A549 (cell line): Measurements from ENCODE around the gene TIMP3. TPM values are rescaled to one million over a fixed set of nuclear protein-coding genes. Genes with fewer than 3 reads are reported as not detected.

Experiments
- ATAC-seq, 2 experiments: fragments of 200-7000 bp in 1 of 2; fragments of >200 bp in 1 of 2; cut with Nextera tagmentation in 1 of 2; cut with Tn5 transposase in 1 of 2; 3 replicates each; pipeline versions ENCODE4 v1.8.0 to v1.9.1; 2018 to 2020; ENCODE audit warnings: mild to moderate bottlenecking in 1 of 2, moderate library complexity in 1 of 2
- CTCF ChIA-PET: fragments of 300-600 bp; sonication (Branson Sonifier 250); formaldehyde crosslinking; extraction: SDS; loops from one replicate; lab custom pipeline; 2021; ENCODE audit warnings: antibody characterized with exemption, inconsistent platforms; lab: Yijun Ruan, JAX
- POLR2A ChIA-PET: fragments of 350-600 bp; formaldehyde crosslinking; extraction: SDS; loops from one replicate; lab custom pipeline; 2021; ENCODE audit warnings: antibody characterized with exemption, inconsistent platforms; lab: Yijun Ruan, JAX
- DNase-seq, 2 experiments: peaks; one replicate each; pipeline versions ENCODE4 v3.0.0 to v3.0.0-alpha.2; 2011 to 2016; ENCODE audit warnings: low read depth in 1 of 2, low spot score in 1 of 2
- FAIRE-seq: peaks from 2 replicates; lab custom pipeline; 2011; peaks lifted over from hg19 to GRCh38; lab: Jason Lieb, UNC
- H3K27ac ChIP-seq, 2 experiments: fragments of >200 bp; sonication (Bioruptor Twin); formaldehyde crosslinking; 3 replicates each; pipeline ENCODE4 v1.5.1; 2016 to 2017
- H3K4me1 ChIP-seq: fragments of >200 bp; sonication (Bioruptor Twin); formaldehyde crosslinking; 3 replicates; pipeline ENCODE4 v1.6.1; 2016
- H3K4me2 ChIP-seq: fragments of >200 bp; sonication (Bioruptor Twin); formaldehyde crosslinking; 3 replicates; pipeline ENCODE4 v1.6.1; 2016
- H3K4me3 ChIP-seq: fragments of >200 bp; sonication (Bioruptor Twin); formaldehyde crosslinking; 3 replicates; pipeline ENCODE4 v1.5.1; 2016
- H3K9me3 ChIP-seq: fragments of >200 bp; sonication (Bioruptor Twin); formaldehyde crosslinking; 3 replicates; pipeline ENCODE4 v1.6.1; 2016
- ATOH8 ChIP-seq: fragments of 250-450 bp; sonication (Bioruptor Pico); IDR thresholded peaks from 2 replicates; pipeline ENCODE4 v1.5.0; 2020; ENCODE audit warnings: low read depth, mild to moderate bottlenecking, moderate library complexity
- E2F6 ChIP-seq: IDR thresholded peaks from 2 replicates; pipeline ENCODE4 v1.6.1; 2012; ENCODE audit warnings: low read depth, borderline replicate concordance
- EHF ChIP-seq: fragments of 250-450 bp; sonication (Bioruptor Pico); IDR thresholded peaks from 2 replicates; pipeline ENCODE4 v1.5.0; 2020; ENCODE audit warnings: mild to moderate bottlenecking
- FOXS1 ChIP-seq: fragments of 250-450 bp; sonication (Bioruptor Pico); IDR thresholded peaks from 2 replicates; pipeline ENCODE4 v1.5.0; 2020; ENCODE audit warnings: mild to moderate bottlenecking, moderate library complexity
- GATA3 ChIP-seq: IDR thresholded peaks from 2 replicates; pipeline ENCODE4 v1.6.1; 2012; ENCODE audit warnings: borderline replicate concordance
- HMGXB4 ChIP-seq: fragments of 250-450 bp; sonication (Bioruptor Pico); IDR thresholded peaks from 2 replicates; pipeline ENCODE4 v1.5.0; 2021; ENCODE audit warnings: mild to moderate bottlenecking, moderate library complexity, borderline replicate concordance
- HOXA7 ChIP-seq: fragments of 250-450 bp; sonication (Bioruptor Pico); IDR thresholded peaks from 2 replicates; pipeline ENCODE4 v1.5.0; 2020; ENCODE audit warnings: mild to moderate bottlenecking, moderate library complexity
- JUNB ChIP-seq: fragments of >200 bp; sonication (Bioruptor Twin); formaldehyde crosslinking; IDR thresholded peaks from 2 replicates; pipeline ENCODE4 v1.6.1; 2016
- KDM5A ChIP-seq: fragments of 200-600 bp; sonication (generic); IDR thresholded peaks from 2 replicates; pipeline ENCODE4 v1.6.1; 2016; ENCODE audit warnings: antibody characterized with exemption, mild to moderate bottlenecking
- MAX ChIP-seq: IDR thresholded peaks from 2 replicates; pipeline ENCODE4 v1.6.1; 2012
- MAZ ChIP-seq: fragments of 150-350 bp; IDR thresholded peaks from 2 replicates; pipeline ENCODE4 v1.6.1; 2014; ENCODE audit warnings: antibody characterized with exemption, low read depth, low read length, borderline replicate concordance
- MYC ChIP-seq: IDR thresholded peaks from 2 replicates; pipeline ENCODE4 v1.6.1; 2012; ENCODE audit warnings: mild to moderate bottlenecking, inconsistent platforms, low read length, improper control_type of control experiment, borderline replicate concordance
- POLR2AphosphoS2 ChIP-seq: conservative IDR thresholded peaks from 2 replicates; pipeline ENCODE4 v1.6.1; 2012; ENCODE audit warnings: low read length, improper control_type of control experiment, inconsistent platforms
- RAD21 ChIP-seq, 2 experiments: fragments of >200 bp in 1 of 2; sonication (Bioruptor Twin) in 1 of 2; formaldehyde crosslinking in 1 of 2; IDR thresholded peaks in 1 of 2; conservative IDR thresholded peaks in 1 of 2; 2 replicates in 1 of 2; 3 replicates in 1 of 2; pipeline ENCODE4 v1.6.1; 2012 to 2018; ENCODE audit warnings: inconsistent platforms in 1 of 2
- RCOR1 ChIP-seq: fragments of 150-350 bp; IDR thresholded peaks from 2 replicates; pipeline ENCODE4 v1.6.1; 2014; ENCODE audit warnings: antibody characterized with exemption, low read length, low read depth
- SMC3 ChIP-seq: fragments of >200 bp; sonication (Bioruptor Twin); formaldehyde crosslinking; IDR thresholded peaks from 3 replicates; pipeline ENCODE4 v1.6.1; 2018; ENCODE audit warnings: inconsistent platforms
- ZFP36 ChIP-seq: fragments of 450-650 bp; IDR thresholded peaks from 2 replicates; pipeline ENCODE4 v1.6.1; 2014; ENCODE audit warnings: borderline replicate concordance; ENCODE audit not compliant: partially characterized antibody
- ZNF302 ChIP-seq: fragments of 250-450 bp; sonication (Bioruptor Pico); IDR thresholded peaks from 2 replicates; pipeline ENCODE4 v1.9.0; 2021; ENCODE audit warnings: inconsistent platforms, mild to moderate bottlenecking, moderate library complexity
- ZSCAN20 ChIP-seq: fragments of 250-450 bp; sonication (Bioruptor Pico); IDR thresholded peaks from 2 replicates; pipeline ENCODE4 v1.8.0; 2022; ENCODE audit warnings: mild to moderate bottlenecking, moderate library complexity
- WGBS: methylation state at CpG from one replicate; pipeline ENCODE4 v1.1.6; 2017; ENCODE audit errors: missing lambda C conversion rate; 5-methylcytosine and 5-hydroxymethylcytosine counted together
- polyA plus RNA-seq, 4 experiments: library from polyadenylated mRNA; depleted of rRNA in 3 of 4; stranded (reverse); fragments of >200 nt; fragmentation: RNase III in 1 of 4; extraction: RNeasy Plus Mini Kit Qiagen cat#74134 plus additional on column Dnase treatment in 1 of 4; gene quantifications; 2 replicates in 3 of 4; 3 replicates in 1 of 4; pipeline ENCODE4 v1.2.3, GENCODE V29; 2011 to 2017

The TIMP3 gene
- polyA plus RNA-seq, 2 of the 4 experiments (the other 2 are of a cell fraction) = 1.4 to 1.7 TPM

GRCh38 chr22:32905400-32905799, 103.9 kb downstream of the TIMP3 start:
- ChIA-PET POLR2A (no interaction called here), CTCF (interaction anchor here (0.6 to 1.1 kb wide), 2 partner anchors 14 to 929 kb away, joined by 3 read pairs; no protein-coding TSS in a partner anchor)
- no peak for FAIRE-seq

GRCh38 chr22:32909581-32910428, 108.3 kb downstream of the TIMP3 start:
- CTCF ChIA-PET = no interaction called here
- no peak overlapping the region for H3K4me3 ChIP-seq
- TF ChIP-seq EHF (CRISPR knock-in tag) = no peak
- FAIRE-seq (no peak), ATAC-seq (no peak), DNase-seq (no peak)
- no peaks in the 10 kb centered on the region for H3K9me3 ChIP-seq
- POLR2A ChIA-PET = no interaction called here
- WGBS = 49% methylated on average over 16 of the region's 21 CpGs
- H3K27ac ChIP-seq = no peak overlapping the region
- no peak overlapping the region for H3K4me2 ChIP-seq
- H3K4me1 ChIP-seq = no peaks in the 10 kb centered on the region

More at GRCh38 chr22:32905400-32905799, 103.9 kb downstream of the TIMP3 start:
- Histone ChIP-seq H3K27ac (no peak overlapping the region), H3K4me1 (no peaks in the 10 kb centered on the region), H3K4me3 (no peak overlapping the region), H3K9me3 (no peaks in the 10 kb centered on the region), H3K4me2 (no peak overlapping the region)
- ATAC-seq = no peak
- no peak for DNase-seq
- 67% methylated on average over 3 of the region's 3 CpGs for WGBS
- TF ChIP-seq JUNB (no peak), ATOH8 (CRISPR knock-in tag) (no peak), HMGXB4 (CRISPR knock-in tag) (no peak), HOXA7 (CRISPR knock-in tag) (no peak), GATA3 (no peak), RCOR1 (no peak), MYC (no peak), E2F6 (no peak), POLR2AphosphoS2 (no peak), MAZ (no peak), ZFP36 (no peak), KDM5A (no peak), SMC3 (no peak), EHF (CRISPR knock-in tag) (no peak), MAX (no peak)

GRCh38 chr22:32910429-32910772, 108.9 kb downstream of the TIMP3 start:
- H3K4me3 ChIP-seq = no peak overlapping the region
- H3K4me1 ChIP-seq = no peaks in the 10 kb centered on the region
- no peak overlapping the region for H3K27ac ChIP-seq
- POLR2A ChIA-PET = no interaction called here
- no peak for DNase-seq
- 39% methylated on average over 6 of the region's 6 CpGs for WGBS
- ATAC-seq = no peak
- CTCF ChIA-PET = no interaction called here
- no peak for FAIRE-seq
- H3K4me2 ChIP-seq = no peak overlapping the region
- H3K9me3 ChIP-seq = no peaks in the 10 kb centered on the region
- TF ChIP-seq ZNF302 = no peak
- TF ChIP-seq E2F6 = no peak
- no peak for TF ChIP-seq FOXS1 (CRISPR knock-in tag)
- TF ChIP-seq ZSCAN20 (CRISPR knock-in tag) = no peak
- TF ChIP-seq RAD21 (conservative IDR thresholded peaks at IDR 0.05 in 1 of 2, IDR thresholded peaks at IDR 0.05 in 1 of 2) = no peak
